ENCODE results near the gene ULK4. TPM values are rescaled to one million over a fixed set of nuclear protein-coding genes. Genes with fewer than 3 reads are reported as not detected.

The ULK4 gene
- total and polyA plus RNA-seq, 9 donors, result 2.4 to 58.7 (median 7.3) TPM

- 74 to 80% (median 75%) methylated on average over 5 of the region's 5 CpGs for WGBS, 3 donors
- no peak overlapping the region for H3K27ac ChIP-seq
- H3K4me1 ChIP-seq (ENCODE audit: insufficient read depth), result no peaks in the 10 kb centered on the region
- H3K36me3 ChIP-seq, result no peaks in the 10 kb centered on the region
- no peak overlapping the region for H3K4me3 ChIP-seq
- TF ChIP-seq EP300 (IDR thresholded peaks at IDR 0.05) (no peak), CTCF (IDR thresholded peaks at IDR 0.05) (no peak), POLR2A (IDR thresholded peaks at IDR 0.05) (no peak)
- intact Hi-C loops (cut with DNase I), result no loop called here
- no peaks in the 10 kb centered on the region for H3K27me3 ChIP-seq
- no peaks in the 10 kb centered on the region for H3K9me3 ChIP-seq
- DNase-seq, result no peak
Observed at GRCh38 chr3:41593774-41594173, 368.1 kb downstream of the ULK4 start.

- Histone ChIP-seq H3K27me3 (no peaks in the 10 kb centered on the region), H3K27ac (no peak overlapping the region), H3K36me3 (no peaks in the 10 kb centered on the region), H3K9me3 (no peaks in the 10 kb centered on the region), H3K4me1 (ENCODE audit: insufficient read depth) (no peaks in the 10 kb centered on the region), H3K4me3 (no peak overlapping the region)
- WGBS, 3 donors, result 57 to 70% (median 60%) methylated on average over 2 of the region's 2 CpGs
- intact Hi-C loops (cut with DNase I), result no loop called here
- TF ChIP-seq EP300 (IDR thresholded peaks at IDR 0.05), result no peak
- TF ChIP-seq POLR2A (IDR thresholded peaks at IDR 0.05), result no peak
- no peak for TF ChIP-seq CTCF (IDR thresholded peaks at IDR 0.05)
- DNase-seq, result no peak
Observed at GRCh38 chr3:41592753-41593510, 369.0 kb downstream of the ULK4 start.

GRCh38 chr3:41583014-41583413 is 378.9 kb downstream of the ULK4 start:
- WGBS, 3 donors, result 87 to 88% (median 87%) methylated on average over 2 of the region's 2 CpGs
- Histone ChIP-seq H3K27ac (no peak overlapping the region), H3K27me3 (no peaks in the 10 kb centered on the region), H3K9me3 (no peaks in the 10 kb centered on the region), H3K4me3 (no peak overlapping the region), H3K4me1 (ENCODE audit: insufficient read depth) (no peaks in the 10 kb centered on the region), H3K36me3 (no peaks in the 10 kb centered on the region)
- intact Hi-C loops (cut with DNase I), result no loop called here
- DNase-seq, result no peak
- no peak for TF ChIP-seq POLR2A (IDR thresholded peaks at IDR 0.05)

GRCh38 chr3:41581700-41582099 is 380.2 kb downstream of the ULK4 start:
- TF ChIP-seq EP300 (IDR thresholded peaks at IDR 0.05) (no peak), CTCF (IDR thresholded peaks at IDR 0.05) (no peak), POLR2A (IDR thresholded peaks at IDR 0.05) (no peak)
- intact Hi-C loops (cut with DNase I), result no loop called here
- Histone ChIP-seq H3K36me3 (no peaks in the 10 kb centered on the region), H3K27me3 (no peaks in the 10 kb centered on the region), H3K9me3 (no peaks in the 10 kb centered on the region), H3K27ac (no peak overlapping the region), H3K4me3 (no peak overlapping the region), H3K4me1 (ENCODE audit: insufficient read depth) (no peaks in the 10 kb centered on the region)
- DNase-seq, result no peak
- 91 to 100% (median 93%) methylated on average over 4 of the region's 4 CpGs for WGBS, 3 donors

- TF ChIP-seq CTCF (IDR thresholded peaks at IDR 0.05), result no peak
- no peak for TF ChIP-seq POLR2A (IDR thresholded peaks at IDR 0.05)
- TF ChIP-seq EP300 (IDR thresholded peaks at IDR 0.05), result no peak
- Histone ChIP-seq H3K4me3 (no peak overlapping the region), H3K36me3 (no peaks in the 10 kb centered on the region), H3K27me3 (no peaks in the 10 kb centered on the region), H3K4me1 (ENCODE audit: insufficient read depth) (peaks cover 5% of the 10 kb centered on the region), H3K27ac (no peak overlapping the region), H3K9me3 (no peaks in the 10 kb centered on the region)
- DNase-seq, result no peak
- 46 to 57% (median 49%) methylated on average over 6 of the region's 6 CpGs for WGBS, 3 donors
- intact Hi-C loops (cut with DNase I), result no loop called here
Observed at GRCh38 chr3:41580274-41580959, 381.5 kb downstream of the ULK4 start.

All from ovary (tissue), 9 donors.